HK-2 (cell line): ENCODE data around the gene TAF12.
A peak's percentile ranks its signal among the peaks of the same experiment; 100 is the strongest.
"Not testable (repeated sequence)": the region's sequence is repeated elsewhere in the genome, so short reads cannot be mapped to it uniquely, and the experiment has no call there.

ENCODE experiments used
- DNase-seq: peaks from one replicate; pipeline ENCODE4 v3.0.0-alpha.2; 2018; ENCODE audit not compliant: unreplicated experiment

Gene TAF12

DNA sequence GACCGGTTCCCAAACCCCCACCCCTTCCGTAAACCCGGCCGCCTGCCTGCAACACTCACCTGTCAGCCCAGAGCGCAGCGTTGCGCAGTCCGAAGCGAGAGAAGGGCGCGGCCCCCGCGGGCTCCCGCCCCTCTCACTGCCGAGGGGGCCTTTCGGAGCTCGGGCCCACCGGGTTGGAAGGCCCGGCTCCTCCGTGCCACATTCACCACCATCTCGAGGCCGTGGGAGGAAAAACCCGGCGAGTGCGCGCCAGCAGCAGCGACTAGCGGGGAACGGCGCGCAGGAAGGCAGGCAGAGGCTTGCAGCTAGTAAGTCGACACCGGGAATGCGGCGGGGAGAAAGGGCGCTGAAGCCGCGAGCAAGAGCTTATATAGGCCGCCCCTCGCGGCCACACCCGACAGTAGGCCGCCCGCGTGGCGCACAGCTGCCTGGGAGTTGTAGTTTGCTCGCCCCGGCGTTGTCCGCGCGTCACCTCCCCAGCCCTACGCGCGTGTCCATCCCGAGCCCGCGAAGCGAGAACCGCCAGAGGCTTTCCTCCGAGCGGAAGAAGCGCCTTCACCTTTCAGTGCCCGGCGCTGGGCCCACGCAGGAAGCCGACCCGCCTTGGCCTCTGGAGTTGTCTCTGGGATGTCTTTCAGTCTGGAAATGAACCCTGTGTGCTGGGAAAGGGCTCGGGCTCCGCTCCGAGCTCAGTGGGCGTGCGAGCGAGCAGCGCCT, 61.2 kb downstream of the TAF12 start:
- DNase-seq = peak; percentile 97

- peak; percentile 54 for DNase-seq
Observed at GRCh38 chr1:28580722-28581530, 61.9 kb downstream of the TAF12 start.

DNA sequence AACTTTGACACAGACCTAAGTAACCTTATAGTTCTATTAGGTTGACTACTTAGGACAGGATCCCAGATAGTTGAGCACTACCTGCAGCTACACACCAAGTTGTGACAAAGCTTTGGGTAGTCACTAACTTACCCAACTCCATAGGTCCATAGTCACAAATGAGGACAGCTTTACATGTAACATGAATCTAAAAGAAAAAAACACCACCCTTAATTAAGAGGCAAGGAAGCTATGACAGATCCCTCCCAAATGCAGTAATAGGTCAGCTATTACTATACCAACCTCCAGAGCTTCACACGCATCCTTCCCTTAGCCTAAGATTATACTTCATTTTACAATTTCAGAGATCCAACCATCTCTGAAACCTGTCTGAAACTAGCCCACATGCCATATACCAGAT, 63.5 kb downstream of the TAF12 start:
- DNase-seq = no peak

DNA sequence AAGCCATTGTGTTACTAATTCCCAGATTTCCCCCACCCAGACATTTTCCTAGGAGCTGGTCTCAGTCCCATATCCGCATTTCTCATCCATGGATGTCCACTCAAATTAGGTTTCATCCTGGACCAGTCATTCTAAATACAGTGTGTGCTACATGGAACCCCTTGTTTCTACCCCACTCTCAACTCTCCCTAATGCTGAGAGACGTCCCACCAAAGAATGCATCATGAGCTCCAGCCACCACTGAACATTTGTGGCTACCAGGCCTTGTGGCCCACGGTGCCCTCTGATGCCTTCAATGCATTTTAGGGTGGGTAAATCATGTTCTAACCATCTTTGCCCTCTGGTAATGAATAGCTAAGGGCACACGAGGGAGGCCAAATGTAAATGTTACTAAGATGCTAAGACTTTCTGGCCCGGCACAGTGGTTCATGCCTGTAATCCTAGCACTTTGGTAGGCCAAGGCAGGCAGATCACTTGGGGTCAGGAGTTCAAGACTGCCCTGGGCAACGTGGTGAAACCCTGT, 64.1 kb downstream of the TAF12 start:
- no peak for DNase-seq

GRCh38 chr1:28577738-28578536, 64.9 kb downstream of the TAF12 start:
- no peak for DNase-seq

GRCh38 chr1:28577052-28577678, 65.7 kb downstream of the TAF12 start:
- no peak for DNase-seq

DNA sequence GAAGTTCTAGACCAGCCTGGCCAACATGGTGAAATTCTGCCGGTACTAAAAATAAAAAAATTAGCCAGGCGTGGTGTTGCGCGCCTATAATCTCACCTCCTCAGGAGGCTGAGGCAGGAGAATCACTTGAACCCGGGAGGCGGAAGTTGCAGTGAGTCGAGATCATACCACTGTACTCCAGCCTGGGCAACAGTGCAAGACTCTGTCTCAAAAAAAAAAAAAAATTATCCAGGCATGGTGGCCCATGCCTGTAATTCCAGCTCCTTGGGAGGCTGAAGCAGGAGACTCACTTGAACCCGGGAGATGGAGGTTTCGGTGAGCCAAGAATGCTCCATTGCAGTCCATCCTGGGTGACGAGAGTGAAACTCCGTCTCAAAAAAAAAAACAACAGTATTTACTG, 69.3 kb downstream of the TAF12 start:
- DNase-seq = no peak

DNA sequence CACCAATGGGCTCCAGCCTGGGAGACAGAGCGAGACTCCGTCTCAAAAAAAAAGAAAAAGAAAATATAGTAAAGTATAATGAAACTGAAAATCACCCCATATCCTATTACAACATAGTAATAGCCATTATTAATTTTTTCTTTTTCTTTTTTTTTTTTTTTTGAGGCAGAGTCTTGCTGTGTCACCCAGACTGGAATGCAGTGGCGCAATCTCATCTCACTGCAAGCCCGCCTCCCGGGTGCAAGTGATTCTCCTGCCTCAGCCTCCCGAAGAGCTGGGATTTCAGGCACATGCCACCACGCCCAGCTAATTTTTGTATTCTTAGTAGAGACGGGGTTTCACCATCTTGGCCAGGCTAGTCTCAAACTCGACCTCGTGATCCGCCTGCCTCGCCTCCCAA, 70.0 kb downstream of the TAF12 start:
- DNase-seq = not testable (repeated sequence)

GRCh38 chr1:28571911-28572310, 71.0 kb downstream of the TAF12 start:
- no peak for DNase-seq

DNA sequence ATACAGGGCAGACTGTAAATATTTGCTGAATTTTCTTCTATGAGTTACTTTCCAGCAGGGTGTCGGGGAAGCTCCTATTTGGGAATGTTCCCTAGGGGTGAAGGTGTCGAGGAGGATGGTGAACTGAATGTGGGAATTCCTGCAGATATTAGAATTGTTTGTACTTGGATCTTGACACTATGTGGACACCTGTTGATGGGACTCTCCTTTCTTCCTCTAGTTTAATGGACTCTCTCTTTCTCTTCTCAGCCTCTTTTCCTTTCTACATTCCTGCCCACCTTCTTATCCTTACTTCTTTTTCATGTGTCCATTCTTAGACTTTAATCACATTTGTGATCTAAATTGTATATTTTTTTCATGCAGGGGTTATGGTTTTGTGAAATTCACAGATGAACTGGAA, 75.9 kb downstream of the TAF12 start:
- no peak for DNase-seq

- DNase-seq = no peak
Observed at GRCh38 chr1:28565726-28566125, 77.1 kb downstream of the TAF12 start.

- DNase-seq = no peak
Observed at GRCh38 chr1:28565040-28565439, 77.8 kb downstream of the TAF12 start.

GRCh38 chr1:28564310-28564709, 78.6 kb downstream of the TAF12 start:
- no peak for DNase-seq

GRCh38 chr1:28560886-28561285, 82.0 kb downstream of the TAF12 start:
- DNase-seq = no peak
